ENCODE results near the gene ULK1. TPM values are rescaled to one million over a fixed set of nuclear protein-coding genes. Genes with fewer than 3 reads are reported as not detected.

ULK1 gene
- total and polyA plus RNA-seq, 2 of the 13 experiments (the other 11 are each of a cell fraction or from before 2014, with no cell fraction given), result 2.8 to 10.1 TPM

GRCh38 chr12:131860472-131861260 lies 33.8 kb upstream of the ULK1 start (continued):
- TF ChIP-seq ZBED4 (CRISPR knock-in tag; IDR thresholded peaks at IDR 0.05; ENCODE audit: borderline replicate concordance) (peak; percentile 76; the same call in 1 of the 2 replicates), HNRNPH1 (optimal IDR thresholded peaks at IDR 0.05; ENCODE audit: low read depth, low read length) (no peak), ZNF20 (CRISPR knock-in tag; IDR thresholded peaks at IDR 0.05) (no peak), DNMT1 (CRISPR knock-in tag; IDR thresholded peaks at IDR 0.05) (no peak; the same call in 1 of the 2 replicates), ZNF331 (CRISPR knock-in tag; IDR thresholded peaks at IDR 0.05) (peak; percentile 97), GATA4 (IDR thresholded peaks at IDR 0.05; ENCODE audit: borderline replicate concordance, low read depth) (peak; percentile 55; the same call in 1 of the 2 replicates), ZNF737 (CRISPR knock-in tag; IDR thresholded peaks at IDR 0.05; ENCODE audit: borderline replicate concordance) (no peak), ZNF577 (CRISPR knock-in tag; IDR thresholded peaks at IDR 0.05; ENCODE audit: borderline replicate concordance, low read depth) (no peak), ZNF557 (CRISPR knock-in tag; IDR thresholded peaks at IDR 0.05) (no peak), KDM5A (IDR thresholded peaks at IDR 0.05; ENCODE audit: borderline replicate concordance, low read length) (no peak), MTF2 (CRISPR knock-in tag; IDR thresholded peaks at IDR 0.05; ENCODE audit: borderline replicate concordance) (no peak), DZIP1 (CRISPR knock-in tag; IDR thresholded peaks at IDR 0.05) (no peak)
- TF ChIP-seq, protein P1, sequence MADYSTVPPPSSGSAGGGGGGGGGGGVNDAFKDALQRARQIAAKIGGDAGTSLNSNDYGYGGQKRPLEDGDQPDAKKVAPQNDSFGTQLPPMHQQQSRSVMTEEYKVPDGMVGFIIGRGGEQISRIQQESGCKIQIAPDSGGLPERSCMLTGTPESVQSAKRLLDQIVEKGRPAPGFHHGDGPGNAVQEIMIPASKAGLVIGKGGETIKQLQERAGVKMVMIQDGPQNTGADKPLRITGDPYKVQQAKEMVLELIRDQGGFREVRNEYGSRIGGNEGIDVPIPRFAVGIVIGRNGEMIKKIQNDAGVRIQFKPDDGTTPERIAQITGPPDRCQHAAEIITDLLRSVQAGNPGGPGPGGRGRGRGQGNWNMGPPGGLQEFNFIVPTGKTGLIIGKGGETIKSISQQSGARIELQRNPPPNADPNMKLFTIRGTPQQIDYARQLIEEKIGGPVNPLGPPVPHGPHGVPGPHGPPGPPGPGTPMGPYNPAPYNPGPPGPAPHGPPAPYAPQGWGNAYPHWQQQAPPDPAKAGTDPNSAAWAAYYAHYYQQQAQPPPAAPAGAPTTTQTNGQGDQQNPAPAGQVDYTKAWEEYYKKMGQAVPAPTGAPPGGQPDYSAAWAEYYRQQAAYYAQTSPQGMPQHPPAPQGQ (CRISPR knock-in tag; IDR thresholded peaks at IDR 0.05; ENCODE audit: borderline replicate concordance), result peak; percentile 53; the same call in 1 of the 2 replicates
- TF ChIP-seq, protein P2, sequence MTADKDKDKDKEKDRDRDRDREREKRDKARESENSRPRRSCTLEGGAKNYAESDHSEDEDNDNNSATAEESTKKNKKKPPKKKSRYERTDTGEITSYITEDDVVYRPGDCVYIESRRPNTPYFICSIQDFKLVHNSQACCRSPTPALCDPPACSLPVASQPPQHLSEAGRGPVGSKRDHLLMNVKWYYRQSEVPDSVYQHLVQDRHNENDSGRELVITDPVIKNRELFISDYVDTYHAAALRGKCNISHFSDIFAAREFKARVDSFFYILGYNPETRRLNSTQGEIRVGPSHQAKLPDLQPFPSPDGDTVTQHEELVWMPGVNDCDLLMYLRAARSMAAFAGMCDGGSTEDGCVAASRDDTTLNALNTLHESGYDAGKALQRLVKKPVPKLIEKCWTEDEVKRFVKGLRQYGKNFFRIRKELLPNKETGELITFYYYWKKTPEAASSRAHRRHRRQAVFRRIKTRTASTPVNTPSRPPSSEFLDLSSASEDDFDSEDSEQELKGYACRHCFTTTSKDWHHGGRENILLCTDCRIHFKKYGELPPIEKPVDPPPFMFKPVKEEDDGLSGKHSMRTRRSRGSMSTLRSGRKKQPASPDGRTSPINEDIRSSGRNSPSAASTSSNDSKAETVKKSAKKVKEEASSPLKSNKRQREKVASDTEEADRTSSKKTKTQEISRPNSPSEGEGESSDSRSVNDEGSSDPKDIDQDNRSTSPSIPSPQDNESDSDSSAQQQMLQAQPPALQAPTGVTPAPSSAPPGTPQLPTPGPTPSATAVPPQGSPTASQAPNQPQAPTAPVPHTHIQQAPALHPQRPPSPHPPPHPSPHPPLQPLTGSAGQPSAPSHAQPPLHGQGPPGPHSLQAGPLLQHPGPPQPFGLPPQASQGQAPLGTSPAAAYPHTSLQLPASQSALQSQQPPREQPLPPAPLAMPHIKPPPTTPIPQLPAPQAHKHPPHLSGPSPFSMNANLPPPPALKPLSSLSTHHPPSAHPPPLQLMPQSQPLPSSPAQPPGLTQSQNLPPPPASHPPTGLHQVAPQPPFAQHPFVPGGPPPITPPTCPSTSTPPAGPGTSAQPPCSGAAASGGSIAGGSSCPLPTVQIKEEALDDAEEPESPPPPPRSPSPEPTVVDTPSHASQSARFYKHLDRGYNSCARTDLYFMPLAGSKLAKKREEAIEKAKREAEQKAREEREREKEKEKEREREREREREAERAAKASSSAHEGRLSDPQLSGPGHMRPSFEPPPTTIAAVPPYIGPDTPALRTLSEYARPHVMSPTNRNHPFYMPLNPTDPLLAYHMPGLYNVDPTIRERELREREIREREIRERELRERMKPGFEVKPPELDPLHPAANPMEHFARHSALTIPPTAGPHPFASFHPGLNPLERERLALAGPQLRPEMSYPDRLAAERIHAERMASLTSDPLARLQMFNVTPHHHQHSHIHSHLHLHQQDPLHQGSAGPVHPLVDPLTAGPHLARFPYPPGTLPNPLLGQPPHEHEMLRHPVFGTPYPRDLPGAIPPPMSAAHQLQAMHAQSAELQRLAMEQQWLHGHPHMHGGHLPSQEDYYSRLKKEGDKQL (CRISPR knock-in tag; IDR thresholded peaks at IDR 0.05; ENCODE audit: low read depth), result peak; percentile 82

Data from HepG2 (cell line).